Neuronal stem cell (in vitro differentiated cells): Measurements from ENCODE around the gene HPS3.

ENCODE experiments used
- DNase-seq: peaks from one replicate; pipeline ENCODE4 v3.0.0-alpha.2; 2013; ENCODE audit warnings: low spot score
- H2AFZ ChIP-seq: one replicate; pipeline ENCODE4 v1.6.1; 2013; ENCODE audit warnings: mild to moderate bottlenecking, low read length, inconsistent platforms
- H2AK5ac ChIP-seq: 2 replicates; pipeline ENCODE4 v1.6.1; 2013; ENCODE audit warnings: low read depth, mild to moderate bottlenecking, inconsistent platforms, low read length, moderate library complexity, mixed read lengths
- H2BK120ac ChIP-seq: 2 replicates; pipeline ENCODE4 v1.6.1; 2013; ENCODE audit warnings: low read depth, mild to moderate bottlenecking, inconsistent platforms, low read length, moderate library complexity, mixed read lengths
- H2BK12ac ChIP-seq: one replicate; pipeline ENCODE4 v1.6.1; 2013; ENCODE audit warnings: low read length, inconsistent platforms
- H2BK15ac ChIP-seq: 2 replicates; pipeline ENCODE4 v1.6.1; 2013; ENCODE audit warnings: mild to moderate bottlenecking, low read length, inconsistent platforms, mixed read lengths
- H2BK5ac ChIP-seq: one replicate; pipeline ENCODE4 v1.6.1; 2013; ENCODE audit warnings: inconsistent platforms, mild to moderate bottlenecking, low read length, moderate library complexity
- H3K14ac ChIP-seq: one replicate; pipeline ENCODE4 v1.6.1; 2013; ENCODE audit warnings: low read length, inconsistent platforms
- H3K18ac ChIP-seq: 2 replicates; pipeline ENCODE4 v1.6.1; 2013; ENCODE audit warnings: low read length, inconsistent platforms
- H3K23ac ChIP-seq: 2 replicates; pipeline ENCODE4 v1.6.1; 2013; ENCODE audit warnings: low read depth, mild to moderate bottlenecking, mixed read lengths, low read length, inconsistent platforms; ENCODE audit not compliant: poor library complexity
- H3K27ac ChIP-seq: replicated peaks from 3 replicates; pipeline ENCODE4 v1.5.1; 2013; ENCODE audit warnings: low read length, inconsistent platforms
- H3K27me3 ChIP-seq, 3 experiments: 2 replicates each; pipeline ENCODE4 v1.6.1; 2013; ENCODE audit warnings: low read length in 3 of 3, mild to moderate bottlenecking in 2 of 3, inconsistent platforms in 1 of 3, low read depth in 1 of 3, mixed read lengths in 1 of 3, moderate library complexity in 1 of 3; ENCODE audit not compliant: control insufficient read depth in 3 of 3, insufficient read depth in 3 of 3
- H3K36me3 ChIP-seq, 2 donors: replicated peaks in 1 of 2; 2 replicates each; pipeline ENCODE4 v1.6.1; 2013; ENCODE audit warnings: low read length in 2 of 2; ENCODE audit not compliant: control insufficient read depth in 2 of 2, insufficient read depth in 2 of 2
- H3K4ac ChIP-seq: 2 replicates; pipeline ENCODE4 v1.6.1; 2013; ENCODE audit warnings: inconsistent platforms, mild to moderate bottlenecking, low read length, moderate library complexity
- H3K4me1 ChIP-seq, 2 donors: 1 replicate in 1 of 2; 2 replicates in 1 of 2; pipeline ENCODE4 v1.6.1; 2013; ENCODE audit warnings: low read length in 2 of 2, low read depth in 1 of 2; ENCODE audit not compliant: control insufficient read depth in 2 of 2, insufficient read depth in 1 of 2
- H3K4me2 ChIP-seq: one replicate; pipeline ENCODE4 v1.6.1; 2013; ENCODE audit warnings: mild to moderate bottlenecking, low read length, inconsistent platforms; ENCODE audit not compliant: insufficient read depth, poor library complexity, severe bottlenecking
- H3K4me3 ChIP-seq, 2 donors: 2 replicates each; pipeline ENCODE4 v1.5.1; 2013; ENCODE audit warnings: low read length in 2 of 2, mild to moderate bottlenecking in 2 of 2, inconsistent platforms in 1 of 2, moderate library complexity in 1 of 2
- H3K79me1 ChIP-seq: one replicate; pipeline ENCODE4 v1.6.1; 2013; ENCODE audit warnings: low read depth, mild to moderate bottlenecking, inconsistent platforms, low read length, moderate library complexity
- H3K9ac ChIP-seq: one replicate; pipeline ENCODE4 v1.6.1; 2013; ENCODE audit warnings: mild to moderate bottlenecking, low read depth, low read length, inconsistent platforms; ENCODE audit not compliant: poor library complexity
- H3K9me3 ChIP-seq, 2 donors: replicated peaks in 1 of 2; 2 replicates each; pipeline versions ENCODE3 to v1.6.1; 2013; ENCODE audit warnings: low read length in 2 of 2, mild to moderate bottlenecking in 2 of 2, inconsistent platforms in 1 of 2, low read depth in 1 of 2, mixed read lengths in 1 of 2, moderate library complexity in 1 of 2; ENCODE audit not compliant: control insufficient read depth in 2 of 2, insufficient read depth in 1 of 2
- H4K8ac ChIP-seq: one replicate; pipeline ENCODE4 v1.6.1; 2013; ENCODE audit warnings: low read depth, mild to moderate bottlenecking, inconsistent platforms, low read length, moderate library complexity
- H4K91ac ChIP-seq: one replicate; pipeline ENCODE4 v1.6.1; 2013; ENCODE audit warnings: low read length, low read depth, mild to moderate bottlenecking, inconsistent platforms; ENCODE audit not compliant: poor library complexity
- WGBS, 2 donors: extraction: QIAGEN DNeasy Blood & Tissue Kit; methylation state at CpG; one replicate each; pipeline ENCODE4 v1.1.7; 2013; ENCODE audit warnings: missing lambda C conversion rate in 2 of 2, mixed read lengths in 1 of 2; ENCODE audit not compliant: insufficient read length in 2 of 2, insufficient replicate concordance in 1 of 2; ENCODE audit errors: extremely low coverage in 2 of 2; 5-methylcytosine and 5-hydroxymethylcytosine counted together

The HPS3 gene

DNA sequence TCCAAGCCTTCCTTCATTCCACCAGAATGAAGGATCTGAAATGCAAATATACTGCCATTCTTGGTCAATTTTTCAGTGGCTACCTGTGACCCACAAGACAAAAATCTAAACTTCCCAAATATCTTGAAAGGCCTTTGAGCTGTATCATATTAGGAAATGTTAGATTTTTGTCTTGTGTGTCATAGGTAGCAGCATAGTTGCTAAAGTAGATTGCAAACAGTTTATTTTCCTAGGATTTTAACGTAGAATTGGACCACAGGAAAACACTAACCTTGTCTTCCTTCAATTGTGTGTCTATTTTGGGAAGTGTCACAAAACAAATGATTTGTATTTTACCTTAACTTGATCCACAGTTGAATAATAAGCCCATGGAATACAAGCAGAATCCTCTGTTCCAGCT is 49.8 kb downstream of the HPS3 start:
- no peak overlapping the region for H3K4ac ChIP-seq
- no peak overlapping the region for H3K4me2 ChIP-seq
- no peak overlapping the region for H4K91ac ChIP-seq
- H3K9me3 ChIP-seq: peaks cover 6 to 25% of the 10 kb centered on the region in 2 donors
- no peak overlapping the region for H4K8ac ChIP-seq
- H2BK5ac ChIP-seq: no peak overlapping the region
- no peak overlapping the region for H3K9ac ChIP-seq
- no peaks in the 10 kb centered on the region for H3K79me1 ChIP-seq
- H2BK120ac ChIP-seq: no peak overlapping the region
- no peak overlapping the region for H2AK5ac ChIP-seq
- DNase-seq: no peak
- H2AFZ ChIP-seq: no peak overlapping the region
- no peak overlapping the region for H3K14ac ChIP-seq
- H3K36me3 ChIP-seq: peaks cover 0 to 43% of the 10 kb centered on the region in 2 donors
- H3K27ac ChIP-seq: no peak overlapping the region
- no peak overlapping the region for H3K23ac ChIP-seq
- H3K18ac ChIP-seq: no peak overlapping the region
- whole genome bisulfite sequencing, 2 donors: no CpG with 5 or more reads among the region's 1 CpG
- H3K4me3 ChIP-seq: no peak overlapping the region
- H3K4me1 ChIP-seq: no peaks in the 10 kb centered on the region
- H2BK15ac ChIP-seq: no peak overlapping the region
- no peak overlapping the region for H2BK12ac ChIP-seq
- H3K27me3 ChIP-seq: no peaks in the 10 kb centered on the region

DNA sequence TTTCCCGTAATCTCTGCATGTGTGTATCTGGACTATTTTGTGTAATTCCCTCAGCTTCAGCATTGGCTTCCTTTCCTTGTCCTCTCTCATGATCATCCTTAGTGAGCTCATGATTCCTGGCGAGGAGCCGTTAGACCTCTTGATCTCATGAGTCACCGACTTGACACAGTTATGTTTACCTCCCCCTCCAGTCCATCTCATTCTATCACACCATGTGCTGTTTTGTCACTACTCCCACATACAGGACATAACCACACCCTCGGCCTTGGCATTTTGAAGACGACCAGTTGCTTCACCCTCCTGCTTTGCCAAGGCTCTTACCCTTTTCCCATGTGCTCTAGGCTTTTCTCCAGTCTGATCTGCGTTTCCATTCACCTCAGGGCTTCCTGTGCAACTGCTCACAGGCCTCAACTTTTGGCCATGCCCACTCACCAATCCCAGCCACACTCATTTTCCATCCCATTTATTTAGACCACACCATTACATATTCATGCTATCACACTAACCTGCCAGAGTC is 50.7 kb downstream of the HPS3 start:
- H3K27ac ChIP-seq: no peak overlapping the region
- no CpG with 5 or more reads among the region's 7 CpGs for WGBS, 2 donors

DNA sequence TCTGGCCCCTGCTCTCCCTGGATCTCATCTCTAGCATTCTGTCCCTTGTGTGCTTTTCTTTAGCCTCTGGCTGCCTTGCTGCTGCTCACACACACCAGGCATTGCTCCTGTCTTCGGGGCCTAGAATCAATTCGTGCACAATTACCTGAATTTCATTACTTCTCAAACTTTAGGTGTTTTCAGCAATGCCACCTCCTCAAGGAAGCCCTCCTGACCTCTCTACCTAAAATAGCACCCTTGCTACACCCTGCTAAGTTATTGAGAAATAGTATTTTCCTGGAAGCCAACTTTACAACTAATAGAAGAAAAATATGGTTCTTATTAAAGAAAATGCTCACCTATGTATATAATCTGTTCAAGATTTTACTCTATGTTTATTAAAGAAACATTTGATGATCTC is 51.7 kb downstream of the HPS3 start:
- Histone ChIP-seq H3K4ac (no peak overlapping the region), H4K8ac (no peak overlapping the region), H3K4me2 (no peak overlapping the region), H3K18ac (peak overlapping the region; percentile 30), H3K36me3 (peaks cover 0 to 23% of the 10 kb centered on the region in 2 donors), H3K4me1 (peaks cover 0 to 17% of the 10 kb centered on the region in 2 donors), H2BK5ac (no peak overlapping the region), H3K27ac (no peak overlapping the region), H2BK120ac (no peak overlapping the region), H3K79me1 (no peaks in the 10 kb centered on the region), H2BK12ac (no peak overlapping the region), H3K9me3 (peaks cover 6 to 17% of the 10 kb centered on the region in 2 donors), H4K91ac (no peak overlapping the region), H2AFZ (no peak overlapping the region), H3K23ac (no peak overlapping the region), H3K4me3 (no peak overlapping the region), H2BK15ac (no peak overlapping the region), H2AK5ac (no peak overlapping the region), H3K9ac (no peak overlapping the region), H3K14ac (no peak overlapping the region), H3K27me3 (no peaks in the 10 kb centered on the region)
- no peak for DNase-seq
- WGBS, 2 donors: no CpG with 5 or more reads among the region's 2 CpGs

More for the DNA sequence above, 50.7 kb downstream of the HPS3 start:
- Histone ChIP-seq H3K27me3 (no peaks in the 10 kb centered on the region), H4K8ac (no peak overlapping the region), H3K4me3 (no peak overlapping the region), H3K4me2 (no peak overlapping the region), H3K79me1 (no peaks in the 10 kb centered on the region), H3K23ac (no peak overlapping the region), H2BK12ac (no peak overlapping the region), H3K18ac (no peak overlapping the region), H3K4me1 (peaks cover 0 to 6% of the 10 kb centered on the region in 2 donors), H2BK120ac (no peak overlapping the region), H2BK15ac (no peak overlapping the region), H3K14ac (no peak overlapping the region), H2AK5ac (no peak overlapping the region), H2AFZ (no peak overlapping the region), H3K36me3 (peaks cover 0 to 34% of the 10 kb centered on the region in 2 donors), H3K9ac (no peak overlapping the region), H2BK5ac (no peak overlapping the region), H3K4ac (no peak overlapping the region), H4K91ac (no peak overlapping the region), H3K9me3 (peaks cover 6 to 25% of the 10 kb centered on the region in 2 donors)
- DNase-seq: no peak

DNA sequence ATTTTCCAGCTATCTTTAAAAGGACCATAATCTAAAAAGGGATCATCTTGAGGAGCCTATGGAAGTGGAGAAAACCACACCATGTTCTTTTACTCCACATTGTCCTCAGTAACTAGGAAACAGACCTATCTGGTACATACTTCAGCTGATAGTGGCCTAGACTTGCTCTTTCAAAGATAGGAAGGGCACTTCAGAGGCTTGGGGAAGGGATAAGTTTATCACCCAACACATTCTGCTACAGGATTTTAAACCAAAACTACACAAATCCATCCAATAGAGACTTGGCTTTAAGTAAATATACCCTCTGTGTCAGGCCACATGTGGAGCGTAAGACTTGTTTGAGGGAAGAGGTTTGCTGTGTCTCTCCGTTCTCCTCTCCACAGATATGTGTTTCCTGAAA is 56.8 kb downstream of the HPS3 start:
- H3K4me2 ChIP-seq: no peak overlapping the region
- H4K8ac ChIP-seq: no peak overlapping the region
- H3K9ac ChIP-seq: no peak overlapping the region
- H3K14ac ChIP-seq: no peak overlapping the region
- no peak overlapping the region for H2BK12ac ChIP-seq
- H3K4me3 ChIP-seq: peak overlapping the region in 1 of 2 donors; percentile 0
- no peaks in the 10 kb centered on the region for H3K36me3 ChIP-seq
- H2BK5ac ChIP-seq: no peak overlapping the region
- H3K18ac ChIP-seq: no peak overlapping the region
- no peak overlapping the region for H2BK15ac ChIP-seq
- H2BK120ac ChIP-seq: no peak overlapping the region
- peak overlapping the region; percentile 53 for H2AFZ ChIP-seq
- H3K4ac ChIP-seq: no peak overlapping the region
- H3K9me3 ChIP-seq: peaks cover 0 to 3% of the 10 kb centered on the region in 2 donors
- no CpG with 5 or more reads among the region's 2 CpGs for WGBS, 2 donors
- DNase-seq: no peak
- H3K27ac ChIP-seq: no peak overlapping the region
- H3K79me1 ChIP-seq: no peaks in the 10 kb centered on the region
- H3K23ac ChIP-seq: no peak overlapping the region
- peaks cover 0 to 34% of the 10 kb centered on the region in 2 donors for H3K4me1 ChIP-seq
- no peak overlapping the region for H4K91ac ChIP-seq
- H3K27me3 ChIP-seq: no peaks in the 10 kb centered on the region
- no peak overlapping the region for H2AK5ac ChIP-seq
